SIG-M5 (cell line): ENCODE results near the gene HAND1.

Experiments used
- DNase-seq: peaks from one replicate; lab custom pipeline; 2025; lab: John Stamatoyannopoulos, UW

Gene HAND1

DNA sequence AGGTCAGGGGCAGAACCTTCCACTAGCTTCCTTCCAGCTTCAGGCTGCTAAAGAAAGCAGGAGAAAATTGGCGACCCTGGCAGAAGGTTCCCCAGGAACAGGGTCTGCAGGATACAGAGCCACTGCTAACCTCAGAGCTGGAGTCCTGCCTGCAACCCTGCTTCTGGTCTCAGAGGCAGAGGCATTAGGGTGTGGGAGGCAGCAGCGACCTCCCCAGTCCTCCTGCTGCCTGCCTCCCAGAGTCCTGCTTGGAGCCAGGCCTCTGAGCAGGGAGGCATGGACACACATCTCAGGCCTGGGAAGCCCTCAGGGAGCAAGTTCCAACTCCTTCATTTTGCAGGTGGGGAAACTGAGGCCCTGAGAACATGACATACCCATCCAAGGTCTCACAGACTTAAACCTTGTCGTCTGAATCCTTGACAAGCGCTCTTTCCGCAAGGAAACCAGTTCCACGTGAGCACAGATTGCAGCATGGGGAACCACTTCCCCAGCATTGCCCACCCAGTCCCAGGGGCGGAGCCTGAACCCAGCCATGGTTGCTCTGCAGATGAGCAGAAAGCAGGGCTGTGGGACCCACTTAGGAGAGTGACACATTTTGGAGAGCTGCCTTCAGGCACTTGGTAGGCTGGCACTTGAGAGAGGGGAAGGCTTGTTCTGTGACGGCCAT is 28.2 kb upstream of the HAND1 start:
- no peak for DNase-seq

DNA sequence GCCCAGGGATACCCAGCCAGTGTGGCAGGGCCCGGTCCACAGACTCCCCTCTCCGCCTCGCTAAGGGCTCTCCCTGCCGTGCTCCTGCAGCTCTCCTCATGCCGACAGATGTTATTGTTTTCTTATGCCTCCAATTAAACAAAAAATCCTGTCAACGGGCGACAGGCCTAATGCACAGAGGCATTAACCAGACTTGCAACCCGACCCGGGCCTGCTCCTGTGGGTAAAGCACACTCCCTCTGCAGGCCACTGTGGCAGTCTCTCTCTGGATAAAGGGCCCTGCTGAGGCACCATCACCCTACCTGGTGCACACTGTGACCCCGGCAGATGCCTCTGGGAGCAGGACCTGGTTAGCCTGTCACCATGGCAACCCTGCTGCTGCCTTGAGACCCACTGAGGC is 27.5 kb upstream of the HAND1 start:
- no peak for DNase-seq

GRCh38 chr5:154503698-154504039 is 25.6 kb upstream of the HAND1 start:
- DNase-seq, result no peak

GRCh38 chr5:154502180-154502579 is 24.2 kb upstream of the HAND1 start:
- no peak for DNase-seq

- DNase-seq, result no peak
These were observed 23.5 kb upstream of the HAND1 start for GRCh38 chr5:154501566-154501965.

GRCh38 chr5:154498994-154499393 is 21.0 kb upstream of the HAND1 start:
- no peak for DNase-seq

GRCh38 chr5:154498591-154498990 is 20.6 kb upstream of the HAND1 start:
- DNase-seq, result no peak

- DNase-seq, result no peak
These were observed 16.0 kb upstream of the HAND1 start for GRCh38 chr5:154494036-154494435.

GRCh38 chr5:154493274-154493673 is 15.2 kb upstream of the HAND1 start:
- DNase-seq, result no peak

- no peak for DNase-seq
These were observed 13.9 kb upstream of the HAND1 start for GRCh38 chr5:154491941-154492340.

GRCh38 chr5:154487541-154487940 is 9.5 kb upstream of the HAND1 start:
- DNase-seq, result no peak

GRCh38 chr5:154486427-154486866 is 8.4 kb upstream of the HAND1 start:
- DNase-seq, result no peak

- no peak for DNase-seq
These were observed 7.9 kb upstream of the HAND1 start for GRCh38 chr5:154485850-154486426.

DNA sequence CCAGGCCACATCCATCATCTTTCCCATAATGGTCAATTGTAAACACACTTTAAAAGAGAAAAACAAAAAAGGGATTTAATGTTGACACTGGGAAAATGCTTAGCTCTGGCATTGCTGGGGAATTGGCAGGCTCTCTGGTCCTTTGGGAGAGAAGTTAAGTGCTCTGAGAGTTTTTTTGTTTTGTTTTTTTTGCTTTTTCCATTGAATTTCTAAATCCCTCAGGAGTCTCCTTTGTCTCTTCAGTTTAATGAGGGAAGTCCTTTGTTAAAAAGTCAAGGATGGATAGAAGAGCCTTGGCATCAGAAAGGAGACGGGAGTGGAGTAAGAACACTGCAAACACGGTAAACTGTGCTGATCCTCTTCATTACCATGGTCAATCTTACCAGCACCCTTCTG is 7.1 kb upstream of the HAND1 start:
- no peak for DNase-seq

DNA sequence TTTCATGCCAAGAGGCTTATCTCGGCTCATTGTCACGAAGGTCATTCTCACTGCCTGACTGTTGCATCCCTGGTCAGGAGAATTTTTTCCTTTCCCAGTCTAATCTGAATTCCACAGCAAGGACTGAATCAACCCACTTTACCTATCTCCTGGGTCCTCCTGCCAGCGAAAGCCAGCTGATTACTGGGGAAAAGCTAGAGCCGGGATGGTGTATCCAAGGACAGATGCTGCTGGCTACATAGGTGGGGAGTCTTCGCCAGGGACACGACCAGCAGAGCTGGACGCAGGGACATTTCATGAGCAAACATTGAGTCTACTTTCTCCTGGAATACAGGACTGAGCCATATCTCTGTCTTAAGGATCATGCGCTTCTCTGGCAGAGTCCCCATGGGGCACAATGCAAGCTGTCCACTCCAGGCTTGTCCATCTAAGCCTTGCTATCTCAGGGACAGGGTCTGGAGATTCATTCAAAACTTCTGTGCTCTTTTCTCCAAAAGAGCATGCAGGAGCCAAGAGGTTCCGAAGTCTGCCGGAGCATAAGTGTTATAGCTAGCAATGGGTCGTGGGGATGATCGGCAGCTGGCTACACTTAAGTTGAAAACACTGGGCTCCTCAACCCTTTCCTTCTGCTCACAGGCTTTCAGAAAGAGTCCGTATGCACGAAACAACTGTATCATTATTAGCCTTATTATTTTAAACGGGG is 6.5 kb upstream of the HAND1 start:
- DNase-seq, result no peak

GRCh38 chr5:154483654-154484392 is 5.8 kb upstream of the HAND1 start:
- DNase-seq, result no peak

DNA sequence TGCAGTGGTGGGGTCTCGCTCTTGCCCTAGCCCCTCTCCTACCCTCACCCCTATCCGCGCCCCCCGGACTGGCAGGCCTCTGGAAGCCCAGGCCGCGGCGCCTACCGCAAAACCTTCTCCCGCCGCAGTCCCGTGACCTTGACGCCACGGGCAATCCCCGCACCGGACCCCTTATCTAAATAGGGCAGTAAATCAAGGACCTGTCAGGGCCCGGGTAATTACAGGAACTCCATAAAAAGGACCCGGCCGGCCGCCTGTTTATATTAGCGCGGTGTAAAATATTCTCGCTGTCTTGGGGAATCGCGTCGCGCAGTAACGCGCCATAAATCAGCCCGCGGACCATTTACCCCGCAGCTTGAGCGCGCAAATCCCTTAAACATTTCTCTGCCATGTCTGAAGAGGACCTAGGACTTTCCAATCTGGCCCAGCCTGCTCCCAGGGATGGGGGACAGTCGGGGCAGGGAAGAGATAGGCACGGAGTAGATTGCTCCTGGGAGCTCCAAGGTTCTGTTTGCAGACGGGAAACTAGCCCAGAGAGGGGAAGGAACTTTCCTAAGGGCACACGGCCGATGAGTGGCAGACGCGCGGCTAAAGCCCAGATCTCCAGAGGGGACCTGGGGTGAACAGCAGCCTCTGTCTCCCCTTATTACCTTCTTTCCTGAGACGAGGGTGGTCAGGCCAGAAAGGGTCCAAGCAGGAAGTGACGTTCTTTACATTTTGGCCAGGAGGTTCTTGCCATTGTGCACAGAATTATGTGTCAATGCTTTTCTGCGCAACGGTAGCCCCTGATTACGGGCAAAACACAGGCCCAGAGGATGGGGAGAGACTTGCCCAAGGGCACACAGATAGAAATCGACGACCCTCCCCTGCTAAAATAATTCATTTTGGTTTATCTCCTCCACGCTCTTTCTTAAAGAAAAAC is 4.8 kb upstream of the HAND1 start:
- DNase-seq, result no peak

GRCh38 chr5:154481584-154482381 is 3.8 kb upstream of the HAND1 start:
- DNase-seq, result no peak

DNA sequence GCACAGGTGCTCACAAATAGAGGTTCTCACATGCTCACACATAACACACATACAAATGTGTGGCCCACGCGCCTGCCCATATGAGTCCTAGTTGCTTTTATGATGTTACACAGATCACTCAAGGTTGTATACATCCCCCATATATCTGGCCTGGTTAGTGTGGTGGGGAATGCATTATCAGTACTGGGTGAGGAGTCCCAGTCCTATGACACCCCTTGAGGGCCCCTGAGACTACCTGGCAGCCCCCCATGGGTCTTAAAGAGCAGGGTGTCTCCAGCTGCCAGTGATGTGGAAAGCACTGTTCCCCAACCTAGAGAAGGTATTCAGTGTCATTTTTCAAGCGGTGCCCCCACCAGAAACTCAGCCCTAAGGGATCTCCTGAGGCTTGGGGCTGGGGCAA is 2.8 kb upstream of the HAND1 start:
- no peak for DNase-seq

- DNase-seq, result no peak
These were observed 2.1 kb upstream of the HAND1 start for GRCh38 chr5:154479944-154480750.
